Measurements from ENCODE around the gene MYO15B.

MYO15B gene

GRCh38 chr17:75587675-75588595 is at the start of gene MYO15B:
Gene MYO15B, plus strand, starts transcription at chr17:75587800. Its CDS starts 258 bp downstream, at chr17:75588058.
- no peak for DNase-seq

- DNase-seq: no peak
These were observed 47.5 kb upstream of the MYO15B start for GRCh38 chr17:75539967-75540729.

- no peak for DNase-seq
These were observed 46.6 kb upstream of the MYO15B start for GRCh38 chr17:75540923-75541503.

GRCh38 chr17:75542229-75542628 is 45.4 kb upstream of the MYO15B start:
- DNase-seq: no peak

- no peak for DNase-seq
These were observed 44.8 kb upstream of the MYO15B start for GRCh38 chr17:75542728-75543336.

GRCh38 chr17:75544250-75544649 is 43.4 kb upstream of the MYO15B start:
- DNase-seq: no peak

- no peak for DNase-seq
These were observed 41.4 kb upstream of the MYO15B start for GRCh38 chr17:75546181-75546580.

- no peak for DNase-seq
These were observed 40.5 kb upstream of the MYO15B start for GRCh38 chr17:75547091-75547490.

- no peak for DNase-seq
These were observed 38.8 kb upstream of the MYO15B start for GRCh38 chr17:75548813-75549212.

- no peak for DNase-seq
These were observed 38.1 kb upstream of the MYO15B start for GRCh38 chr17:75549246-75550138.

- DNase-seq: no peak
These were observed 37.5 kb upstream of the MYO15B start for GRCh38 chr17:75550139-75550465.

- no peak for DNase-seq
These were observed 36.3 kb upstream of the MYO15B start for GRCh38 chr17:75551266-75551665.

GRCh38 chr17:75552425-75553294 is 34.9 kb upstream of the MYO15B start:
- DNase-seq: no peak

GRCh38 chr17:75553295-75554110 is 34.1 kb upstream of the MYO15B start:
- no peak for DNase-seq

GRCh38 chr17:75555679-75556153 is 31.9 kb upstream of the MYO15B start:
- no peak for DNase-seq

GRCh38 chr17:75557075-75557851 is 30.3 kb upstream of the MYO15B start:
- DNase-seq: no peak

GRCh38 chr17:75557852-75558665 is 29.5 kb upstream of the MYO15B start:
- DNase-seq: no peak
